Loucy (cell line): Measurements from ENCODE around the gene DONSON.

ENCODE experiments used
- CTCF ChIP-seq: fragments of 200-600 bp; sonication (generic); conservative IDR thresholded peaks from 2 replicates; pipeline ENCODE4 v1.5.1; 2014; ENCODE audit warnings: mild to moderate bottlenecking, antibody characterized with exemption, low read length
- EZH2phosphoT487 ChIP-seq: fragments of 200-600 bp; IDR thresholded peaks from 2 replicates; pipeline ENCODE4 v1.6.1; 2018; ENCODE audit warnings: antibody characterized with exemption, mild to moderate bottlenecking, moderate library complexity, borderline replicate concordance

- no peak for TF ChIP-seq CTCF
- TF ChIP-seq EZH2phosphoT487, result no peak
Observed at GRCh38 chr21:33572350-33572749, 16.1 kb downstream of the DONSON start.
